HepG2 (cell line): ENCODE data around the gene NOTUM. TPM values are rescaled to one million over a fixed set of nuclear protein-coding genes. Genes with fewer than 3 reads are reported as not detected.

Experiments
- FOXP4 ChIP-seq: sonication (generic); formaldehyde crosslinking; IDR thresholded peaks from 2 replicates; pipeline ENCODE4 v1.4.0; 2020; ENCODE audit warnings: missing genetic modification reagents
- HDAC1 ChIP-seq: sonication (generic); formaldehyde crosslinking; IDR thresholded peaks from 2 replicates; pipeline ENCODE4 v1.5.1; 2020; ENCODE audit warnings: mild to moderate bottlenecking, missing genetic modification reagents
- HINFP ChIP-seq: sonication (generic); formaldehyde crosslinking; IDR thresholded peaks from 2 replicates; pipeline ENCODE4 v1.4.0; 2020; ENCODE audit warnings: low read depth, mild to moderate bottlenecking, missing genetic modification reagents
- IRF2 ChIP-seq: IDR thresholded peaks from 2 replicates; pipeline ENCODE4 v1.6.1; 2018; ENCODE audit warnings: missing genetic modification reagents, missing compliant biosample characterization
- MEIS1 ChIP-seq: sonication (generic); formaldehyde crosslinking; IDR thresholded peaks from 2 replicates; pipeline ENCODE4 v1.9.0; 2021; ENCODE audit warnings: mild to moderate bottlenecking, missing genetic modification reagents, moderate library complexity, borderline replicate concordance
- NFE2L2 ChIP-seq: fragments of 150-350 bp; IDR thresholded peaks from 2 replicates; pipeline ENCODE4 v1.6.1; 2014; ENCODE audit warnings: low read length
- NR2C2 ChIP-seq: sonication (generic); formaldehyde crosslinking; IDR thresholded peaks from 2 replicates; pipeline ENCODE4 v1.4.0; 2020; ENCODE audit warnings: missing genetic modification reagents, mild to moderate bottlenecking, moderate library complexity, borderline replicate concordance
- SOX13 ChIP-seq, 3 experiments: fragments of 450-650 bp in 1 of 3; sonication (generic) in 1 of 3; formaldehyde crosslinking in 1 of 3; IDR thresholded peaks in 2 of 3; conservative IDR thresholded peaks in 1 of 3; 2 replicates each; pipeline versions ENCODE4 v1.5.0 to v1.6.1; 2016 to 2020; ENCODE audit warnings: antibody characterized with exemption in 1 of 3, mild to moderate bottlenecking in 1 of 3, missing compliant biosample characterization in 1 of 3, missing genetic modification reagents in 1 of 3, moderate library complexity in 1 of 3
- ZBTB10 ChIP-seq: sonication (generic); formaldehyde crosslinking; IDR thresholded peaks from 2 replicates; pipeline ENCODE4 v1.4.0; 2020; ENCODE audit warnings: missing genetic modification reagents, borderline replicate concordance
- ZKSCAN1 ChIP-seq: fragments of 150-350 bp; IDR thresholded peaks from 2 replicates; pipeline ENCODE4 v1.6.1; 2014; ENCODE audit warnings: low read length
- ZNF3 ChIP-seq: IDR thresholded peaks from 2 replicates; pipeline ENCODE4 v1.7.0; 2017; ENCODE audit warnings: inconsistent platforms
- ZNF362 ChIP-seq: sonication (generic); formaldehyde crosslinking; IDR thresholded peaks from 2 replicates; pipeline ENCODE4 v1.4.0; 2020; ENCODE audit warnings: missing genetic modification reagents, mild to moderate bottlenecking, borderline replicate concordance
- ZNF609 ChIP-seq: sonication (generic); formaldehyde crosslinking; IDR thresholded peaks from 2 replicates; pipeline ENCODE4 v1.4.0; 2020; ENCODE audit warnings: mild to moderate bottlenecking, missing genetic modification reagents, borderline replicate concordance
- polyA plus RNA-seq, 8 experiments: library from polyadenylated mRNA; depleted of rRNA in 3 of 8; stranded (reverse) in 7 of 8; unstranded in 1 of 8; fragments of >200 nt; fragmentation: Illumina TruSeq in 4 of 8; extraction: Trizol in 4 of 8; gene quantifications; 2 replicates each; pipeline versions ENCODE4 v1.2.1 to v1.2.3, GENCODE V29; 2011 to 2016; ENCODE audit warnings: low read depth in 4 of 8, missing spikeins in 1 of 8, mixed read lengths in 1 of 8; ENCODE audit not compliant: insufficient read depth in 1 of 8
- total RNA-seq, 5 experiments: library from RNA; depleted of rRNA; stranded (reverse); fragments of >200 nt; fragmentation: Illumina TruSeq; extraction: Trizol; gene quantifications; 2 replicates each; pipeline ENCODE4 v1.2.3, GENCODE V29; 2016; ENCODE audit warnings: low read depth in 1 of 5

Gene NOTUM
- total and polyA plus RNA-seq, 2 of the 13 experiments (the other 11 are each of a cell fraction or from before 2014, with no cell fraction given), result 150 to 160 TPM

GRCh38 chr17:81962499-81963441 is 1.8 kb upstream of the NOTUM start (continued):
- TF ChIP-seq ZNF362 (CRISPR knock-in tag), result 0 out of 2 replicates have a peak, but pooled peaks have one; percentile 9
- peak; percentile 52; the same call in 1 of the 2 replicates for TF ChIP-seq ZBTB10 (CRISPR knock-in tag)
- no peak for TF ChIP-seq NFE2L2
- TF ChIP-seq HDAC1 (CRISPR knock-in tag), result peak; percentile 38; the same call in 1 of the 2 replicates
- 0 out of 2 replicates have a peak, but pooled peaks have one; percentile 7 for TF ChIP-seq FOXP4 (CRISPR knock-in tag)
- TF ChIP-seq SOX13 (IDR thresholded peaks at IDR 0.05), result no peak
- TF ChIP-seq SOX13 (CRISPR knock-in tag; conservative IDR thresholded peaks at IDR 0.05 in 1 of 2, IDR thresholded peaks at IDR 0.05 in 1 of 2), result peak in 1 of 2 experiments; percentile 2; a peak in 1 of 4 replicates
- TF ChIP-seq IRF2, result no peak; the same call in 1 of the 2 replicates
- no peak for TF ChIP-seq ZNF609 (CRISPR knock-in tag)
- no peak for TF ChIP-seq ZKSCAN1
- 0 out of 2 replicates have a peak, but pooled peaks have one; percentile 6 for TF ChIP-seq HINFP (CRISPR knock-in tag)
- peak; percentile 4; the same call in 1 of the 2 replicates for TF ChIP-seq ZNF3 (CRISPR knock-in tag)
- 0 out of 2 replicates have a peak, but pooled peaks have one; percentile 38 for TF ChIP-seq NR2C2 (CRISPR knock-in tag)
- 0 out of 2 replicates have a peak, but pooled peaks have one; percentile 28 for TF ChIP-seq MEIS1 (CRISPR knock-in tag)
